ENCODE measurements around the gene ATAD3C. TPM values are rescaled to one million over a fixed set of nuclear protein-coding genes. Genes with fewer than 3 reads are reported as not detected.

ATAD3C gene
- total and polyA plus RNA-seq, 2 experiments from 2014 or later, result 0.51 TPM; not detected in 1

- no peak overlapping the region for H3K4me2 ChIP-seq (ENCODE audit: unreplicated experiment)
- DNase-seq, result no peak
- no peak overlapping the region for H3K27ac ChIP-seq
- no peaks in the 10 kb centered on the region for H3K36me3 ChIP-seq (ENCODE audit: low read depth)
- no peak overlapping the region for H2AFZ ChIP-seq
- H3K27me3 ChIP-seq (replicated peaks; ENCODE audit: insufficient read depth), result no peaks in the 10 kb centered on the region
- no peaks in the 10 kb centered on the region for H3K79me2 ChIP-seq (ENCODE audit: insufficient read depth)
- in situ Hi-C loops (cut with MboI), result no loop called here
- no peak overlapping the region for H3K9ac ChIP-seq
- no peak overlapping the region for H3K4me3 ChIP-seq
- H3K9me2 ChIP-seq (ENCODE audit: insufficient read depth), result no peaks in the 10 kb centered on the region
- H3F3A ChIP-seq (ENCODE audit: insufficient read depth), result no peaks in the 10 kb centered on the region
- no peak for TF ChIP-seq EZH2 (IDR thresholded peaks at IDR 0.05; ENCODE audit: insufficient read depth, poor library complexity, severe bottlenecking)
- TF ChIP-seq EZH2phosphoT487 (IDR thresholded peaks at IDR 0.05; ENCODE audit: insufficient read depth, low read depth), result no peak
- 63 to 75% methylated on average over 25 to 30 of the region's 31 CpGs for WGBS, 2 experiments (ENCODE audit: low coverage in 1 of 2, low lambda C conversion rate in 2 of 2, missing lambda C conversion rate in 2 of 2)
- H3K9me3 ChIP-seq (ENCODE audit: low read depth), result no peaks in the 10 kb centered on the region
- H4K20me1 ChIP-seq (ENCODE audit: insufficient read depth), result no peaks in the 10 kb centered on the region
- no peaks in the 10 kb centered on the region for H3K4me1 ChIP-seq (ENCODE audit: insufficient read depth)
Observed at GRCh38 chr1:1437033-1437903, 12.2 kb upstream of the ATAD3C start.

DNA sequence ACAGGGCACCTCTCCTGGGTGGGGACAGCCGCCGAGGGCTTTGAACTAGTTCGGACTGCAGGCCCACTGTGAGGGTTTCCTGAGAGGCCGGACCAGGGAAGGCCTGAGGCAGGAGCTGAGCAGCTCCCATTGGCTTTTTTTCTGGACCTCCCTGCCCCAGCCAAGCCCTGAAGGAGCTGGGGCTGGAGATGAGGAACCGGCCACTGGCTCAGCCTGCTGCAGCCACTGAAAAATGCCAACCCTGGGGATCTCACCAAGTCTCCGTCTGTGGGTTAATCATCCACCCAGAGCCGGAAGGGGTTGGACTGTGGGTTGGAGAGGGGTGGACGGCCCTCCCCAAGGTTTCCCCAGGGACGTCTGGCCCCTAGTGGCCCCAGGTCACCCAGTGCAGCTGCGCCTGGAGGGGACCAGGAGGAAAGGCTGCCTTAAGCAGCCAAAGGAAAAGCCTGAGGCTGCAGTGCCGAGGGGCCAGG lies 11.5 kb upstream of the ATAD3C start:
- Histone ChIP-seq H3K27ac (no peak overlapping the region), H3K27me3 (replicated peaks; ENCODE audit: insufficient read depth) (no peaks in the 10 kb centered on the region), H3F3A (ENCODE audit: insufficient read depth) (no peaks in the 10 kb centered on the region), H3K36me3 (ENCODE audit: low read depth) (no peaks in the 10 kb centered on the region), H3K4me2 (ENCODE audit: unreplicated experiment) (no peak overlapping the region), H3K9me2 (ENCODE audit: insufficient read depth) (no peaks in the 10 kb centered on the region), H4K20me1 (ENCODE audit: insufficient read depth) (no peaks in the 10 kb centered on the region), H3K9me3 (ENCODE audit: low read depth) (no peaks in the 10 kb centered on the region), H3K79me2 (ENCODE audit: insufficient read depth) (no peaks in the 10 kb centered on the region), H2AFZ (no peak overlapping the region), H3K4me3 (no peak overlapping the region), H3K9ac (no peak overlapping the region), H3K4me1 (ENCODE audit: insufficient read depth) (no peaks in the 10 kb centered on the region)
- DNase-seq, result peak; percentile 20
- 71 to 74% methylated on average over 9 to 11 of the region's 11 CpGs for WGBS, 2 experiments (ENCODE audit: low coverage in 1 of 2, low lambda C conversion rate in 2 of 2, missing lambda C conversion rate in 2 of 2)
- no peak for TF ChIP-seq EZH2phosphoT487 (IDR thresholded peaks at IDR 0.05; ENCODE audit: insufficient read depth, low read depth)
- TF ChIP-seq EZH2 (IDR thresholded peaks at IDR 0.05; ENCODE audit: insufficient read depth, poor library complexity, severe bottlenecking), result no peak
- in situ Hi-C loops (cut with MboI), result no loop called here

DNA sequence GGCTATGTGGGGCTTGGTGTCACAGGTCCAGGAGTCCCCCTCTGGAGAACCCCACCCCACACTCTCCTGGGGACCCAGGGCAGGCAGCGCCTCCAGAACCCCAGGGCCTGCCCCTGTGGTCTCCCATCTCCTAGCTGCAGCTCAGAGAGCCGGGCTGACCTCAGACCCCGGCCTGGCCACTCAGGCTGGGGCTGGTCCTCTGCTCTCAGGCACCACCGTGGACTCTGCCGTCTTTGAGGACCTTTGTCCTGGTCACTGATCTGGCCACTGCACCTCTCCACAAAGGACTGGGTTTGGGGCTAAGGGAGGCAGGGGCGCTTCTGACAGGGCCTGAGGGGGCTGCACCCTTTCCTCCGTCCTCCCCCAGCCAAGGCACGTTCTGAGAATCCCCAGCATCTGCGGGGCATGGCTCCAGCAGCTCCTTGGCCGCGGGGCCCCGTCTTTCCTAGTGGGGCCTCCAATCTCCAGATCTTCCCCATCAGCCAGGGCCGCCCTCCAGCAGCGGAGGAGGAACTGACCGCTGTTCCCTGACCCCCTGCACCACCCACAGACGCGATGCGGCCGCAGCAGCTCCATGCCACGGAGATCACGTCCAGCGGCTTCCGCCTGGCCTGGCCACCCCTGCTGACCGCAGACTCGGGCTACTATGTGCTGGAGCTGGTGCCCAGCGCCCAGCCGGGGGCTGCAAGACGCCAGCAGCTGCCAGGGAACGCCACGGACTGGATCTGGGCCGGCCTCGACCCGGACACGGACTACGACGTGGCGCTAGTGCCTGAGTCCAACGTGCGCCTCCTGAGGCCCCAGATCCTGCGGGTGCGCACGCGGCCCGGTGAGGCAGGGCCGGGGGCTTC lies 10.7 kb upstream of the ATAD3C start:
- no peaks in the 10 kb centered on the region for H3K9me2 ChIP-seq (ENCODE audit: insufficient read depth)
- 87 to 89% methylated on average over 38 of the region's 45 CpGs for WGBS, 2 experiments (ENCODE audit: low coverage in 1 of 2, low lambda C conversion rate in 2 of 2, missing lambda C conversion rate in 2 of 2)
- H2AFZ ChIP-seq, result no peak overlapping the region
- H3K4me3 ChIP-seq, result no peak overlapping the region
- no peaks in the 10 kb centered on the region for H3K36me3 ChIP-seq (ENCODE audit: low read depth)
- no peaks in the 10 kb centered on the region for H3K9me3 ChIP-seq (ENCODE audit: low read depth)
- no peak overlapping the region for H3K27ac ChIP-seq
- no peaks in the 10 kb centered on the region for H3K4me1 ChIP-seq (ENCODE audit: insufficient read depth)
- no peaks in the 10 kb centered on the region for H3K27me3 ChIP-seq (replicated peaks; ENCODE audit: insufficient read depth)
- H3F3A ChIP-seq (ENCODE audit: insufficient read depth), result no peaks in the 10 kb centered on the region
- no peak overlapping the region for H3K9ac ChIP-seq
- no peaks in the 10 kb centered on the region for H3K79me2 ChIP-seq (ENCODE audit: insufficient read depth)
- TF ChIP-seq EZH2 (IDR thresholded peaks at IDR 0.05; ENCODE audit: insufficient read depth, poor library complexity, severe bottlenecking) (no peak), EZH2phosphoT487 (IDR thresholded peaks at IDR 0.05; ENCODE audit: insufficient read depth, low read depth) (no peak)
- DNase-seq, result no peak
- H4K20me1 ChIP-seq (ENCODE audit: insufficient read depth), result no peaks in the 10 kb centered on the region
- no peak overlapping the region for H3K4me2 ChIP-seq (ENCODE audit: unreplicated experiment)
- in situ Hi-C loops (cut with MboI), result no loop called here

GRCh38 chr1:1439546-1440261 lies 9.8 kb upstream of the ATAD3C start:
- Histone ChIP-seq H3K9me2 (ENCODE audit: insufficient read depth) (no peaks in the 10 kb centered on the region), H3K36me3 (ENCODE audit: low read depth) (no peaks in the 10 kb centered on the region), H3K27me3 (replicated peaks; ENCODE audit: insufficient read depth) (no peaks in the 10 kb centered on the region), H3K27ac (no peak overlapping the region), H3F3A (ENCODE audit: insufficient read depth) (no peaks in the 10 kb centered on the region), H3K4me2 (ENCODE audit: unreplicated experiment) (no peak overlapping the region), H3K4me3 (no peak overlapping the region), H3K9ac (no peak overlapping the region), H2AFZ (no peak overlapping the region), H3K4me1 (ENCODE audit: insufficient read depth) (no peaks in the 10 kb centered on the region), H4K20me1 (ENCODE audit: insufficient read depth) (no peaks in the 10 kb centered on the region), H3K9me3 (ENCODE audit: low read depth) (no peaks in the 10 kb centered on the region), H3K79me2 (ENCODE audit: insufficient read depth) (no peaks in the 10 kb centered on the region)
- DNase-seq, result no peak
- in situ Hi-C loops (cut with MboI), result no loop called here
- TF ChIP-seq EZH2phosphoT487 (IDR thresholded peaks at IDR 0.05; ENCODE audit: insufficient read depth, low read depth), result no peak
- TF ChIP-seq EZH2 (IDR thresholded peaks at IDR 0.05; ENCODE audit: insufficient read depth, poor library complexity, severe bottlenecking), result no peak
- WGBS, 2 experiments (ENCODE audit: low coverage in 1 of 2, low lambda C conversion rate in 2 of 2, missing lambda C conversion rate in 2 of 2), result 86 to 89% methylated on average over 31 to 82 of the region's 82 CpGs

Measured in GM23248 (cell line).